GM23338 (cell line): ENCODE measurements around the gene BCAR3. TPM values are rescaled to one million over a fixed set of nuclear protein-coding genes. Genes with fewer than 3 reads are reported as not detected.

Source experiments
- ATAC-seq: fragments of 200-7000 bp; cut with Tn5 transposase; 3 replicates; pipeline ENCODE4 v1.9.1; 2020
- DNase-seq: peaks from one replicate; pipeline ENCODE4 v3.0.0-alpha.2; 2015; ENCODE audit warnings: low spot score
- H2AFZ ChIP-seq: fragments of 200-600 bp; sonication (generic); 2 replicates; pipeline ENCODE4 v1.8.0; 2016; ENCODE audit warnings: antibody characterized with exemption, mild to moderate bottlenecking, moderate library complexity
- H3F3A ChIP-seq: fragments of 200-600 bp; sonication (generic); replicated peaks from 2 replicates; pipeline ENCODE4 v1.8.0; 2017; ENCODE audit warnings: antibody characterized with exemption, mixed run types, low read depth
- H3K27ac ChIP-seq: fragments of 200-600 bp; sonication (generic); 2 replicates; pipeline ENCODE4 v1.6.1; 2016; ENCODE audit warnings: low read depth
- H3K27me3 ChIP-seq: fragments of 200-600 bp; sonication (generic); 2 replicates; pipeline ENCODE4 v1.8.0; 2016; ENCODE audit warnings: mild to moderate bottlenecking, mixed run types, moderate library complexity; ENCODE audit not compliant: insufficient read depth
- H3K36me3 ChIP-seq: fragments of 200-600 bp; sonication (generic); 2 replicates; pipeline ENCODE4 v1.8.0; 2016; ENCODE audit warnings: mild to moderate bottlenecking; ENCODE audit not compliant: insufficient read depth
- H3K4me1 ChIP-seq: fragments of 200-600 bp; sonication (generic); 2 replicates; pipeline ENCODE4 v1.8.0; 2016; ENCODE audit warnings: mild to moderate bottlenecking, moderate library complexity; ENCODE audit not compliant: insufficient read depth
- H3K4me2 ChIP-seq: fragments of 200-600 bp; sonication (generic); 2 replicates; pipeline ENCODE4 v1.7.1; 2017; ENCODE audit warnings: mixed run types
- H3K4me3 ChIP-seq: fragments of 200-600 bp; sonication (generic); 2 replicates; pipeline ENCODE4 v1.6.1; 2016; ENCODE audit warnings: mixed run types
- H3K79me2 ChIP-seq: fragments of 200-600 bp; sonication (generic); replicated peaks from 2 replicates; pipeline ENCODE4 v1.8.0; 2017; ENCODE audit warnings: mild to moderate bottlenecking; ENCODE audit not compliant: insufficient read depth
- H3K9me2 ChIP-seq: fragments of 200-600 bp; sonication (generic); 2 replicates; pipeline ENCODE4 v1.8.0; 2017; ENCODE audit not compliant: insufficient read depth
- H4K20me1 ChIP-seq: fragments of 200-600 bp; sonication (generic); replicated peaks from 2 replicates; pipeline ENCODE4 v1.8.0; 2017; ENCODE audit warnings: mild to moderate bottlenecking; ENCODE audit not compliant: insufficient read depth
- H3K27ac Mint-ChIP-seq: 2 replicates; pipeline ENCODE4 v1.8.0; 2020; ENCODE audit warnings: inconsistent platforms, mild to moderate bottlenecking, moderate library complexity, mixed read lengths
- H3K27me3 Mint-ChIP-seq: 3 replicates; pipeline ENCODE4 v1.8.0; 2022; ENCODE audit warnings: low read depth, mild to moderate bottlenecking, moderate library complexity, mixed read lengths, inconsistent platforms; ENCODE audit not compliant: insufficient read depth, poor library complexity
- H3K36me3 Mint-ChIP-seq: 3 replicates; pipeline ENCODE4 v1.8.0; 2021; ENCODE audit warnings: low read depth, mild to moderate bottlenecking, inconsistent platforms, moderate library complexity, mixed read lengths
- H3K4me1 Mint-ChIP-seq: 3 replicates; pipeline ENCODE4 v1.8.0; 2020; ENCODE audit warnings: mild to moderate bottlenecking, inconsistent platforms, mixed read lengths
- H3K4me3 Mint-ChIP-seq: 3 replicates; pipeline ENCODE4 v1.8.0; 2021; ENCODE audit warnings: moderate library complexity, mild to moderate bottlenecking, inconsistent platforms, mixed read lengths
- H3K9me3 Mint-ChIP-seq: 3 replicates; pipeline ENCODE4 v1.8.0; 2020; ENCODE audit warnings: moderate library complexity, mild to moderate bottlenecking, inconsistent platforms, mixed read lengths
- CREB1 ChIP-seq: fragments of 250-450 bp; sonication (Bioruptor Pico); IDR thresholded peaks from 2 replicates; pipeline ENCODE4 v1.5.0; 2020; ENCODE audit warnings: low read depth, mild to moderate bottlenecking, moderate library complexity
- CTCF ChIP-seq, 2 experiments: fragments of 200-600 bp in 1 of 2; sonication (generic) in 1 of 2; conservative IDR thresholded peaks; 2 replicates each; pipeline versions ENCODE4 v1.5.1 to v1.6.1; 2016 to 2017; ENCODE audit warnings: antibody characterized with exemption in 2 of 2, low read depth in 2 of 2, mild to moderate bottlenecking in 2 of 2, moderate library complexity in 1 of 2
- EZH2 ChIP-seq: fragments of 200-600 bp; sonication (generic); IDR thresholded peaks from one replicate; pipeline ENCODE4 v1.8.0; 2017; ENCODE audit warnings: antibody characterized with exemption, mild to moderate bottlenecking, low read depth; ENCODE audit not compliant: unreplicated experiment
- EZH2phosphoT487 ChIP-seq: fragments of 200-600 bp; sonication (generic); IDR thresholded peaks from one replicate; pipeline ENCODE4 v1.8.1; 2018; ENCODE audit warnings: antibody characterized with exemption; ENCODE audit not compliant: unreplicated experiment
- JUNB ChIP-seq: IDR thresholded peaks from one replicate; pipeline ENCODE4 v1.6.1; 2016; ENCODE audit warnings: antibody characterized with exemption; ENCODE audit not compliant: unreplicated experiment
- NANOG ChIP-seq: IDR thresholded peaks from 2 replicates; pipeline ENCODE4 v1.6.1; 2016; ENCODE audit warnings: antibody characterized with exemption, borderline replicate concordance
- POLR2AphosphoS5 ChIP-seq: IDR thresholded peaks from 2 replicates; pipeline ENCODE4 v1.6.1; 2016; ENCODE audit warnings: antibody characterized with exemption, low read depth
- STAT1 ChIP-seq: IDR thresholded peaks from one replicate; pipeline ENCODE4 v1.6.1; 2016; ENCODE audit warnings: antibody characterized with exemption; ENCODE audit not compliant: unreplicated experiment
- ZNF114 ChIP-seq: fragments of 250-450 bp; sonication (Bioruptor Pico); IDR thresholded peaks from 2 replicates; pipeline ENCODE4 v1.5.0; 2020; ENCODE audit warnings: mild to moderate bottlenecking, moderate library complexity
- ZNF331 ChIP-seq: fragments of 250-450 bp; sonication (Bioruptor Pico); IDR thresholded peaks from 2 replicates; pipeline ENCODE4 v1.5.0; 2020; ENCODE audit warnings: low read depth, mild to moderate bottlenecking, moderate library complexity
- ZNF462 ChIP-seq: fragments of 250-450 bp; sonication (Bioruptor Pico); IDR thresholded peaks from 2 replicates; pipeline ENCODE4 v1.5.0; 2020; ENCODE audit warnings: mild to moderate bottlenecking, moderate library complexity
- polyA plus RNA-seq: library from polyadenylated mRNA; unstranded; fragments of >200 nt; fragmentation: Nextera tagmentation; extraction: Ambion mirVana; gene quantifications from 2 replicates; pipeline ENCODE4 v1.2.1, GENCODE V29; 2016
- total RNA-seq: library from RNA; depleted of rRNA; stranded (reverse); fragments of >200 nt; shearing (Covaris generic); gene quantifications from 2 replicates; pipeline ENCODE4 v1.2.3, GENCODE V29; 2014
- TF ChIP-seq, protein P1 (sequence below): IDR thresholded peaks from one replicate; pipeline ENCODE4 v1.6.1; 2018; ENCODE audit warnings: antibody characterized with exemption; ENCODE audit not compliant: unreplicated experiment
- TF ChIP-seq, protein P2 (sequence below): IDR thresholded peaks from 2 replicates; pipeline ENCODE4 v1.6.1; 2016; ENCODE audit warnings: antibody characterized with exemption

BCAR3 gene
- total and polyA plus RNA-seq, 2 experiments from 2014 or later, result 5.5 to 9.7 TPM

GRCh38 chr1:93679546-93679945 is 2.1 kb downstream of the BCAR3 start (continued):
- no peak for TF ChIP-seq ZNF331 (CRISPR knock-in tag)
- no peak for TF ChIP-seq POLR2AphosphoS5
- TF ChIP-seq EZH2phosphoT487, result no peak

DNA sequence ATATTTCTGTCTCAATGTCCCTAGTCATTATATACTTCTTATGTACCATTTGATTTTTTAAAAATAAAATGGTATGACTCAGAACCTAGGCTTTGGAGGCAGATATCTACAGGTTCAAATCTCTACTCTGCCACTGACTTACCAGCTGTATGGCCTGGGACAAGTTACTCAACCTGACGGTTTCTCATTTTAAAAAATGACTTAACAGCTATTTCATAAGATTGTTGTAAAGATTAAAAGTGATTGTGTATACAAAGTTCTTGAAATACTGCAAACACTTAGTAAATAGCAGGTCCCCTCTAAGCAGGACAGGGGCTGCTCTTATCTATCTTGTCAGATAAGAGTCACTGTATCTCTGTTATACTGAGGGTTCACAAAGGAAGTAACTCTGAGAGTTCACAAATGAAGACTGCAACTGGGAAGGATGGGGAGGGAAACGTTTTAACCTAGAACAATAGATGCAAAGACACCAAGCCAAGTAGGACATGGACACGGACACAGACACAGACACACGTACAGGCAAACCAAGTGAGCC is 2.6 kb downstream of the BCAR3 start:
- no peak overlapping the region for H3K4me2 ChIP-seq
- Mint-ChIP-seq H3K27ac (no peak overlapping the region), H3K9me3 (no peaks in the 10 kb centered on the region), H3K4me1 (peaks cover 36% of the 10 kb centered on the region), H3K36me3 (peaks cover 3% of the 10 kb centered on the region; the same call in 1 of the 3 replicates), H3K4me3 (no peak overlapping the region), H3K27me3 (peaks cover 29% of the 10 kb centered on the region)
- peaks cover 30% of the 10 kb centered on the region for H3K27me3 ChIP-seq
- TF ChIP-seq EZH2phosphoT487, result no peak
- no peak for TF ChIP-seq ZNF114 (CRISPR knock-in tag)
- TF ChIP-seq, protein P1, sequence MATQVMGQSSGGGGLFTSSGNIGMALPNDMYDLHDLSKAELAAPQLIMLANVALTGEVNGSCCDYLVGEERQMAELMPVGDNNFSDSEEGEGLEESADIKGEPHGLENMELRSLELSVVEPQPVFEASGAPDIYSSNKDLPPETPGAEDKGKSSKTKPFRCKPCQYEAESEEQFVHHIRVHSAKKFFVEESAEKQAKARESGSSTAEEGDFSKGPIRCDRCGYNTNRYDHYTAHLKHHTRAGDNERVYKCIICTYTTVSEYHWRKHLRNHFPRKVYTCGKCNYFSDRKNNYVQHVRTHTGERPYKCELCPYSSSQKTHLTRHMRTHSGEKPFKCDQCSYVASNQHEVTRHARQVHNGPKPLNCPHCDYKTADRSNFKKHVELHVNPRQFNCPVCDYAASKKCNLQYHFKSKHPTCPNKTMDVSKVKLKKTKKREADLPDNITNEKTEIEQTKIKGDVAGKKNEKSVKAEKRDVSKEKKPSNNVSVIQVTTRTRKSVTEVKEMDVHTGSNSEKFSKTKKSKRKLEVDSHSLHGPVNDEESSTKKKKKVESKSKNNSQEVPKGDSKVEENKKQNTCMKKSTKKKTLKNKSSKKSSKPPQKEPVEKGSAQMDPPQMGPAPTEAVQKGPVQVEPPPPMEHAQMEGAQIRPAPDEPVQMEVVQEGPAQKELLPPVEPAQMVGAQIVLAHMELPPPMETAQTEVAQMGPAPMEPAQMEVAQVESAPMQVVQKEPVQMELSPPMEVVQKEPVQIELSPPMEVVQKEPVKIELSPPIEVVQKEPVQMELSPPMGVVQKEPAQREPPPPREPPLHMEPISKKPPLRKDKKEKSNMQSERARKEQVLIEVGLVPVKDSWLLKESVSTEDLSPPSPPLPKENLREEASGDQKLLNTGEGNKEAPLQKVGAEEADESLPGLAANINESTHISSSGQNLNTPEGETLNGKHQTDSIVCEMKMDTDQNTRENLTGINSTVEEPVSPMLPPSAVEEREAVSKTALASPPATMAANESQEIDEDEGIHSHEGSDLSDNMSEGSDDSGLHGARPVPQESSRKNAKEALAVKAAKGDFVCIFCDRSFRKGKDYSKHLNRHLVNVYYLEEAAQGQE, result no peak
- TF ChIP-seq POLR2AphosphoS5, result no peak
- TF ChIP-seq, protein P2, sequence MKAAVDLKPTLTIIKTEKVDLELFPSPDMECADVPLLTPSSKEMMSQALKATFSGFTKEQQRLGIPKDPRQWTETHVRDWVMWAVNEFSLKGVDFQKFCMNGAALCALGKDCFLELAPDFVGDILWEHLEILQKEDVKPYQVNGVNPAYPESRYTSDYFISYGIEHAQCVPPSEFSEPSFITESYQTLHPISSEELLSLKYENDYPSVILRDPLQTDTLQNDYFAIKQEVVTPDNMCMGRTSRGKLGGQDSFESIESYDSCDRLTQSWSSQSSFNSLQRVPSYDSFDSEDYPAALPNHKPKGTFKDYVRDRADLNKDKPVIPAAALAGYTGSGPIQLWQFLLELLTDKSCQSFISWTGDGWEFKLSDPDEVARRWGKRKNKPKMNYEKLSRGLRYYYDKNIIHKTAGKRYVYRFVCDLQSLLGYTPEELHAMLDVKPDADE, result no peak
- TF ChIP-seq EZH2, result no peak
- TF ChIP-seq JUNB, result no peak
- TF ChIP-seq CREB1 (CRISPR knock-in tag), result no peak
- no peak for TF ChIP-seq ZNF331 (CRISPR knock-in tag)
- no peak for TF ChIP-seq STAT1
- TF ChIP-seq NANOG, result no peak
- no peak for TF ChIP-seq CTCF (conservative IDR thresholded peaks at IDR 0.05; ENCODE audit: low read depth in 2 of 2)
- no peak for TF ChIP-seq ZNF462 (CRISPR knock-in tag)
- H3K4me1 ChIP-seq, result peaks cover 15% of the 10 kb centered on the region
- DNase-seq, result no peak
- 0 out of 2 replicates have a peak, but pooled peaks cover 3% of the 10 kb centered on the region for H3F3A ChIP-seq
- no peaks in the 10 kb centered on the region for H3K9me2 ChIP-seq
- H3K27ac ChIP-seq, result no peak overlapping the region
- peaks cover 34% of the 10 kb centered on the region for H3K79me2 ChIP-seq
- no peak overlapping the region for H2AFZ ChIP-seq
- ATAC-seq, result no peak
- no peaks in the 10 kb centered on the region for H3K36me3 ChIP-seq
- no peak overlapping the region for H3K4me3 ChIP-seq
- 0 out of 2 replicates have a peak, but pooled peaks cover 2% of the 10 kb centered on the region for H4K20me1 ChIP-seq
